ENCODE results near the gene HOXA3. TPM values are rescaled to one million over a fixed set of nuclear protein-coding genes. Genes with fewer than 3 reads are reported as not detected.

HOXA3 gene
- total RNA-seq, 1 experiment from 2014 or later: 22.6 TPM

- CTCF ChIA-PET: interaction anchor here (0.6 to 1.9 kb wide), 2 partner anchors 9 to 467 kb away, joined by 3 to 6 read pairs; no protein-coding TSS in a partner anchor
- peaks cover 8% of the 10 kb centered on the region for H3K27me3 Mint-ChIP-seq (ENCODE audit: insufficient read depth, unreplicated experiment)
- Histone ChIP-seq H3K9me3 (no peaks in the 10 kb centered on the region), H3K27me3 (replicated peaks; ENCODE audit: control insufficient read depth, insufficient read depth, low read length) (peaks cover 5% of the 10 kb centered on the region), H3K4me1 (peaks cover 14% of the 10 kb centered on the region), H3K4me3 (ENCODE audit: low read depth, low read length) (no peak overlapping the region), H3K36me3 (ENCODE audit: control insufficient read depth, insufficient read depth, low read length) (no peaks in the 10 kb centered on the region)
- no peak overlapping the region for H3K4me3 Mint-ChIP-seq (ENCODE audit: unreplicated experiment)
- H3K36me3 Mint-ChIP-seq (ENCODE audit: insufficient read depth, unreplicated experiment): peaks cover 6% of the 10 kb centered on the region
- DNase-seq: no peak
- intact Hi-C loops (cut with micrococcal nuclease; ENCODE audit: unreplicated experiment): no loop called here
- POLR2A ChIA-PET: no interaction called here
- TF ChIP-seq, protein P1, sequence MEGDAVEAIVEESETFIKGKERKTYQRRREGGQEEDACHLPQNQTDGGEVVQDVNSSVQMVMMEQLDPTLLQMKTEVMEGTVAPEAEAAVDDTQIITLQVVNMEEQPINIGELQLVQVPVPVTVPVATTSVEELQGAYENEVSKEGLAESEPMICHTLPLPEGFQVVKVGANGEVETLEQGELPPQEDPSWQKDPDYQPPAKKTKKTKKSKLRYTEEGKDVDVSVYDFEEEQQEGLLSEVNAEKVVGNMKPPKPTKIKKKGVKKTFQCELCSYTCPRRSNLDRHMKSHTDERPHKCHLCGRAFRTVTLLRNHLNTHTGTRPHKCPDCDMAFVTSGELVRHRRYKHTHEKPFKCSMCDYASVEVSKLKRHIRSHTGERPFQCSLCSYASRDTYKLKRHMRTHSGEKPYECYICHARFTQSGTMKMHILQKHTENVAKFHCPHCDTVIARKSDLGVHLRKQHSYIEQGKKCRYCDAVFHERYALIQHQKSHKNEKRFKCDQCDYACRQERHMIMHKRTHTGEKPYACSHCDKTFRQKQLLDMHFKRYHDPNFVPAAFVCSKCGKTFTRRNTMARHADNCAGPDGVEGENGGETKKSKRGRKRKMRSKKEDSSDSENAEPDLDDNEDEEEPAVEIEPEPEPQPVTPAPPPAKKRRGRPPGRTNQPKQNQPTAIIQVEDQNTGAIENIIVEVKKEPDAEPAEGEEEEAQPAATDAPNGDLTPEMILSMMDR (IDR thresholded peaks at IDR 0.05; ENCODE audit: insufficient read depth in 1 of 2, low read depth in 1 of 2, low read length in 1 of 2, severe bottlenecking in 1 of 2, unreplicated experiment in 1 of 2): no peak
- no peaks in the 10 kb centered on the region for H3K9me3 Mint-ChIP-seq (ENCODE audit: unreplicated experiment)
- H3K27ac Mint-ChIP-seq (ENCODE audit: unreplicated experiment): no peak overlapping the region
- H3K4me1 Mint-ChIP-seq (ENCODE audit: low read depth, unreplicated experiment): peaks cover 7% of the 10 kb centered on the region
- BruUV-seq (replicated peaks): no TSS peak
Measured at GRCh38 chr7:27186668-27187474, 34.5 kb upstream of the HOXA3 start.

GRCh38 chr7:27185854-27186667, 33.7 kb upstream of the HOXA3 start:
- POLR2A ChIA-PET: no interaction called here
- TF ChIP-seq, protein P1 (IDR thresholded peaks at IDR 0.05; ENCODE audit: insufficient read depth in 1 of 2, low read depth in 1 of 2, low read length in 1 of 2, severe bottlenecking in 1 of 2, unreplicated experiment in 1 of 2): no peak
- no peaks in the 10 kb centered on the region for H3K9me3 ChIP-seq
- H3K4me3 ChIP-seq (ENCODE audit: low read depth, low read length): no peak overlapping the region
- H3K36me3 ChIP-seq (ENCODE audit: control insufficient read depth, insufficient read depth, low read length): no peaks in the 10 kb centered on the region
- H3K4me1 Mint-ChIP-seq (ENCODE audit: low read depth, unreplicated experiment): peaks cover 7% of the 10 kb centered on the region
- H3K36me3 Mint-ChIP-seq (ENCODE audit: insufficient read depth, unreplicated experiment): peaks cover 6% of the 10 kb centered on the region
- no TSS peak for BruUV-seq (replicated peaks)
- H3K9me3 Mint-ChIP-seq (ENCODE audit: unreplicated experiment): no peaks in the 10 kb centered on the region
- intact Hi-C loops (cut with micrococcal nuclease; ENCODE audit: unreplicated experiment): no loop called here
- peaks cover 5% of the 10 kb centered on the region for H3K27me3 ChIP-seq (replicated peaks; ENCODE audit: control insufficient read depth, insufficient read depth, low read length)
- peak overlapping the region; percentile 71 for H3K4me3 Mint-ChIP-seq (ENCODE audit: unreplicated experiment)
- peak in 1 of 2 experiments; percentile 22 for DNase-seq
- H3K27ac Mint-ChIP-seq (ENCODE audit: unreplicated experiment): no peak overlapping the region
- CTCF ChIA-PET: interaction anchor here (0.6 to 1.9 kb wide), 2 partner anchors 10 to 467 kb away, joined by 3 to 6 read pairs; no protein-coding TSS in a partner anchor
- H3K27me3 Mint-ChIP-seq (ENCODE audit: insufficient read depth, unreplicated experiment): peaks cover 8% of the 10 kb centered on the region
- peaks cover 14% of the 10 kb centered on the region for H3K4me1 ChIP-seq
